Thyroid gland (tissue), 4 donors: Measurements from ENCODE around the gene SP4.

Source experiments
- CTCF ChIP-seq, 6 experiments: fragments of 200-600 bp in 3 of 6; fragments of 450-650 bp in 3 of 6; sonication (generic) in 3 of 6; IDR thresholded peaks; one replicate each; pipeline ENCODE4 v1.5.1; 2016 to 2019; ENCODE audit warnings: antibody characterized with exemption in 6 of 6, mild to moderate bottlenecking in 2 of 6, inconsistent platforms in 1 of 6, moderate library complexity in 1 of 6
- POLR2A ChIP-seq, 2 donors: fragments of 450-650 bp; IDR thresholded peaks; one replicate each; pipeline ENCODE4 v1.6.1; 2017; ENCODE audit warnings: antibody characterized with exemption in 2 of 2, mild to moderate bottlenecking in 2 of 2, moderate library complexity in 1 of 2

- TF ChIP-seq CTCF (IDR thresholded peaks at IDR 0.05) (no peak), POLR2A (IDR thresholded peaks at IDR 0.05) (no peak)
Measured at GRCh38 chr7:21514062-21514461, 86.2 kb downstream of the SP4 start.
